NCI-H526 treated with DMSO at 0.1 percent for 48 hours (cell line): ENCODE measurements around the gene OR6V1.
"Not testable (repeated sequence)": the region's sequence is repeated elsewhere in the genome, so short reads cannot be mapped to it uniquely, and the experiment has no call there.

ENCODE experiments used
- DNase-seq: peaks from one replicate; lab custom pipeline; 2025; lab: John Stamatoyannopoulos, UW

Gene OR6V1

DNA sequence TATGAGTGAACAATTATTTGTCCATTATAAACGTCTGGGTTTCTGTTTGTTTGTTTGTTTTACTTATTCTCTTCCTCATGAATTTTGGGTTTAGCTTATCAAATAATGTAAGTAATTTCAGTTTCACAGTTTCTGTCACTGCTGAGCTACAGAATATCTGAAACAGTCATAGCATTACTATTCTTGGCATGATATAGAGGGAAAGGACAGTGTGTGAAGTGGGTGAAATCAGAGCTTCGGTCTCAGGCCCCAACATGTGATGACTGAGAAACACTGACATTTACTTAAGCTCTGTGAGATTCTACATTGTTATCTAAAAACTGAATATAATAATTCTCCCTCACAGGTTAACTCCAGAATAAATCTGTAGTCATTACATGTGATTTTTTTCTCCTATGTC lies 8.8 kb upstream of the OR6V1 start:
- no peak for DNase-seq

- no peak for DNase-seq
Observed at GRCh38 chr7:143046426-143046851, 5.7 kb upstream of the OR6V1 start.

GRCh38 chr7:143047326-143047725 lies 4.8 kb upstream of the OR6V1 start:
- DNase-seq, result no peak

DNA sequence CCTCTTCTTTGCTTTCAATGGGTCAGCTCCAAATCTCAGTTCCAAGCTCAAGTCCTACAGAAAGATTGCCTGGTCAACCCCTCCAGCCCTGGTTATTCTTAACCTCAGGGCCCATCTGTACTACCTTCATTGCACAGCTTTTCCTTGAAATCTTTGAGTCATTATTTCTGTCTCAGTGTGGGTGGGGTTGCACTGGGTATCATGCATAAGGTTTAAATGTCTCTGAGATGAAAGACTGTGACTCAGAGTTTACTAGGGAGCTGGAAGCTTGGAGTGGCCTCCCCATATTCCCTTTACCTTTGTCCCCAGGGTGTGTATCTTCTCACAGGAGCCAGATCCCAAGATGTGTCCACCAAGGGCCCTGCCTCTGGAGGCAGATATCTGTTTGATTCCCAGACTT lies 3.3 kb upstream of the OR6V1 start:
- no peak for DNase-seq

DNA sequence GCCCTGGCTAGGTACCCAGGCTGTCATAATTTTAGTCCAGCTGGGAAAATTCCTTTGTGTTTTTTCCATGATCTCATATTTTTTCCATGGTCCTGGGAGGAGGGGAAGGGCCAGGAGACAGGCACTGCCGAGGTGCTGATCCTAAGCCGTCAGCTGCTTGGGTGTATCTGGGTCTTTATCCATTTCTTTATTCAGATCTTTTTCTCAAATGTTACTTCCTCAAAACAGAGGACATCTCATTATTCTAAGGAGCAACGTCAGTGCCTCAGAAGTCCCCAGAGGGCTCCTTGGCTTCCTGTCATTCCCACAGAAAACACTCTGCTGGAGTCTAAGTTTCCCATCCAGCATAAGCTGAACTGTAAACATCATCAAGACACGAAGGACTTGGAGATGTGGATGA lies 2.8 kb upstream of the OR6V1 start:
- DNase-seq, result no peak

DNA sequence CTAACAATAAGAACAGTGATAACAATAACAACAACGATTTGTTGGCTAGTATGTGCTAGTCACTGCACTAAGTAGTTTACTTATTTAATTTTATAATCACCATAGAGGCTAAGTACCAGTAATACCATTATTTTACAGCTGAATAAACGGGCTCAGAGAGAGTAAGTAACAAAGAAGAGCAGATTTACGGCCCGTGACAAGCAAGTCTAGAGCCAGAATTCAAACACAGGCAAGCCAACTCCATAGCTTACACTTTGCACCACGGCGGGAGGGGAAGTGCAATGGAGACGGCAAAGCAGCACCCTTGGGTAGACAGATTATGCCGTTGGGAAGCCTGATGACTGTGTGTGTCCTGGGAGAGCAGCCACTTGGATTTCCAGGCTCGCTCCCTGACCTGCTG lies 1.2 kb upstream of the OR6V1 start:
- no peak for DNase-seq

- DNase-seq, result no peak
Observed at GRCh38 chr7:143054621-143055020, 2.5 kb downstream of the OR6V1 start.

DNA sequence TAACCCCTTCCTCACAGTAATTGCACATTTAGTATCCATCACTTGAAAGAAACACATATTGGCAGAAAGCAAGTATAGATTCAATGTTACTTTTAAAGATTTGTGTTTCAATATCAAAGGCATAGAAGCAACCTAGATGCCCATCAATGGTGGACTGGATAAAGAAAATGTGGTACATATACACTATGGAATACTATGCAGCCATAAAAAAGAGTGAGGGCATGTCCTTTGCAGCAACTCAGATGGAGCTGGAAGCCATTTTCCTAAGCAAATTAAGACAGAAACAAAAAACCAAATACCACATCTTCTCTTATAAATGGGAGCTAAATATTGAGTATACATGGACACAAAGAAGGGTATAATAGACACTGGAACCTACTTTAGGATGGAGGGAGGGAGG lies 3.6 kb downstream of the OR6V1 start:
- DNase-seq, result no peak

DNA sequence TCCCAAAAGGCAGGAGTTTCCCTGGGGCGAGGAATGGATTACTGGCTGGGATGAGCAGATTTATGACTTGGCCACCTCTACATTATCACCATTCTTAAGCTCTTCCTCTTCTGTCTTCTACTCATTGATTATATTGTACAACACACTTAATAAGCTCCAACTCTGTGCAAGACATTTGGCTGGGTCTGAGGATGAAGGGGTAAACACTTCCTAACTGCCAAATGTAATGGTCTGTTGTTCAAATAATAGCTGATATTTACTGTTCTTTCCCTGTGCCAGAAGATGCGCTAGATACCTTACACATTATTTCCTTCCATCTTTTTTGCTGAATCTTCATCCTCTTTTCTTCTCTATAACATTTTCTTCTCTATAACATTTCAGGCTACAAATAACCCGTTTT lies 11.6 kb downstream of the OR6V1 start:
- DNase-seq, result no peak

GRCh38 chr7:143068446-143068845 lies 16.3 kb downstream of the OR6V1 start:
- no peak for DNase-seq

GRCh38 chr7:143069912-143070500 lies 17.9 kb downstream of the OR6V1 start:
- no peak for DNase-seq

- no peak for DNase-seq
Observed at GRCh38 chr7:143073556-143073955, 21.4 kb downstream of the OR6V1 start.

DNA sequence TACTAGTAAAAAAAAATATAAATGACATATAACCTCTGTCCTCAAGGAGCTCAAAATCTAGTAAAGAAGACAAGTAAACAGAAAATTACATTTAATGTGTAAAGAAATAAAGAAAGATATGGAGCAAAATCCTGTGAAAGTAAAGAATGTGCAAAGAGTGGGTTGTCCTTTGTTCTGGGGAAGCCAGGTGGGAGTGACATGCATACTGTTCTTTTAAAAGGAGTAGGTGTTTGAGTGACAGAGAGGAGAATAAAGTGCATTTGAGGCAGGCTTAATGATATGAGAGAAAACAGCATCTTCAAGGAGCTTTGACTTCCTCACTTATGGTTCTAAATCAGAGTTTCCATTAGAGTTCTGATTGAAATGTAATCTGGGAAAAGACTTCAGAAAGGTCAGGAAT lies 22.0 kb downstream of the OR6V1 start:
- DNase-seq, result no peak

- no peak for DNase-seq
Observed at GRCh38 chr7:143085109-143085508, 33.0 kb downstream of the OR6V1 start.

DNA sequence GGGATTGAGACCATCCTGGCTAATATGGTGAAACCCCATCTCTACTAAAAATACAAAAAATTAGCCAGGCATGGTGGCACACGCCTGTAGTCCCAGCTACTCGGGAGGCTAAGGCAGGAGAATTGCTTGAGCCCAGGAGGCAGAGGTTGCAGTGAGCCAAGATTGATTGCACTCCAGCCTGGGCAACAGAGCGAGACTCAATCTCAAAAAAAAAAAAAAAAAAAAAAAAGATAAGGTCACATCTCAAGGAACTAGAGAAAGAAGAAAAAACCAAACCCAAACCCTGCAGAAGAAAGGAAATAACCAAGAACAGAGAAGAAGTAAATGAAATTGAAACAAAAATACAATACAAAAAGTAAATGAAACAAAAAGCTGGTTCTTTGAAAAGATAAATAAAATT lies 33.5 kb downstream of the OR6V1 start:
- DNase-seq, result not testable (repeated sequence)

DNA sequence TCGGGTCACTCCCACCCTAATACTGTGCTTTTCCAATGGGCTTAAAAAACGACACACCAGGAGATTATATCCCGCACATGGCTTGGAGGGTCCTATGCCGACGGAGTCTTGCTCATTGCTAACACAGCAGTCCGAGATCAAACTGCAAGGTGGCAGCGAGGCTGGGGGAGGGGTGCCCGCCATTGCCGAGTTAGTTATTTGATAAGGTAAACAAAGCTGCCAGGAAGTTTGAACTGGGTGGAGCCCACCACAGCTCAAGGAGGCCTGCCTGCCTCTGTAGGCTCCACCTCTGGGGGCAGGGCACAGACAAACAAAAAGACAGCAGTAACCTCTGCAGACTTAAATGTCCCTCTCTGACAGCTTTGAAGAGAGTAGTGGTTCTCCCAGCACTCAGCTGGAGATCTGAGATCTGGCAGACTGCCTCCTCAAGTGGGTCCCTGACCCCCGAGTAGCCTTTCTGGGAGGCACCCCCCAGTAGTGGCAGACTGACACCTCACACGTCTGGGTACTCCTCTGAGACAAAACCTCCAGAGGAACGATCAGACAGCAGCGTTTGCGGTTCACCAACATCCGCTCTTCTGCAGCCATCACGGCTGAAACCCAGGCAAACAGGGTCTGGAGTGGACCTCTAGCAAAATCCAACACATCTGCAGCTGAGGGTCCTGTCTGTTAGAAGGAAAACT lies 36.5 kb downstream of the OR6V1 start:
- not testable (repeated sequence) for DNase-seq

DNA sequence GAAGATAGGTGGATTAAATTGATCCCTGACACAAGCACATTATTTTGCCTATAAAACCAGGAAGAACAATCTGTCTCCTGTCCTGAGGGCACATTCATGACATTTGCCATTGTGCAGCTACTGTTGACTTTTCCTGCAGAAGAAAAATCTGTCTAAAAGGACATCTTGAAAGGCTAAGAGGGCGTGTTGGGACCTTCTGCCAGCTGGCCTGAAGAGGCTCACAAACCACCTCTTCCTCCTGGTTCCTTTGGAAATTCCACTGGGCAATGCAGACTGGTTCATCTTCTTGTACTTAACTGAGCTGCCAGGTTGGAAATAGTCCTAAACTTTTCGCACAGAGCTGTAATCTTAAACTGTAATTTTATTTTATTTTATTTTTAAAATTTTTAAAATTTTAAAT lies 44.0 kb downstream of the OR6V1 start:
- no peak for DNase-seq

GRCh38 chr7:143099579-143099978 lies 47.4 kb downstream of the OR6V1 start:
- not testable (repeated sequence) for DNase-seq
